Activated T-helper 2 cell treated with anti-CD3 and anti-CD28 coated beads, Interferon-gamma antibody, Interleukin-2, Interleukin-4, amounts not matched to agents 10 μg/mL and 5 μg/mL and 100 μg/mL, durations not matched to agents 14 hours and 24 hours and 36 hours (primary cell): Measurements from ENCODE around the gene VEZT. TPM values are rescaled to one million over a fixed set of nuclear protein-coding genes. Genes with fewer than 3 reads are reported as not detected.

Experiments
- DNase-seq: peaks from one replicate; pipeline ENCODE4 v3.0.0; 2021; ENCODE audit warnings: low spot score
- H3K27ac Mint-ChIP-seq: one replicate; pipeline ENCODE4 v1.8.0; 2021; ENCODE audit warnings: mixed read lengths
- H3K27me3 Mint-ChIP-seq: one replicate; pipeline ENCODE4 v1.8.0; 2021; ENCODE audit warnings: low read depth, mixed read lengths
- H3K36me3 Mint-ChIP-seq: one replicate; pipeline ENCODE4 v1.8.0; 2021; ENCODE audit warnings: low read depth, mixed read lengths
- H3K4me1 Mint-ChIP-seq: one replicate; pipeline ENCODE4 v1.8.0; 2021; ENCODE audit warnings: low read depth, mixed read lengths
- H3K4me3 Mint-ChIP-seq: one replicate; pipeline ENCODE4 v1.8.0; 2021; ENCODE audit warnings: low read depth, mild to moderate bottlenecking, moderate library complexity, mixed read lengths
- H3K9me3 Mint-ChIP-seq: one replicate; pipeline ENCODE4 v1.8.0; 2021; ENCODE audit warnings: mixed read lengths
- intact Hi-C: fragments of 100-400 bp; cut with micrococcal nuclease; formaldehyde crosslinking; loops from one replicate; pipeline ENCODE4 v1.15.1; 2023
- total RNA-seq: library from RNA; stranded (reverse); gene quantifications from 2 replicates; pipeline ENCODE4 v1.2.3, GENCODE V29; 2022

VEZT gene
- total RNA-seq, 1 donor from 2014 or later = 62.6 TPM

DNA sequence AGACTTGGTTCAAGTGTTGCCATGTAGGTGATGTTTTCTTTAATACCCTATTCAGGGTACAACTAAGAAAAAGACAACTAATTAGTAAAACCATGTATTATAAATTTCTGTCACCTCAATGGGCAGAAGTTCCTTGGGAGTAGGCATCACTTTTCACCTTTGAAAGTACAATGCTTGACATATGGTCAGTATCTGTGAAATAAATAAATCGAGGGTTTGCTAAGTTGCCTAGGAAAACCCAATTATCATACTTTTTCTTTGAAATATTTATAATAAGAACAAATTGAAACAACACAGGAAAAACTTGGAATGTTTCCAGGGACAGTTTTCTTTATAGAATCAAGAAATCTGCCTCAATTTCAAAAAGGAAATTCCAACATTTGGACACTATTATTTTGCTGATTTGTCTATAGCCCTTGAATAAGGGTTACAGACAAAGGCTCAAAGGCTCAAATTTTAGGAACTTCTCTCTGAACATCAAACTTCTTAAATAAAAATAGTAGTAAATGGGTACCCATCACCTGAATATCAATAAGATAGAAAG, 14.0 kb upstream of the VEZT start:
- no peak for DNase-seq
- Mint-ChIP-seq H3K4me3 (no peak overlapping the region), H3K27ac (no peak overlapping the region), H3K36me3 (no peaks in the 10 kb centered on the region), H3K9me3 (no peaks in the 10 kb centered on the region), H3K27me3 (no peaks in the 10 kb centered on the region), H3K4me1 (peaks cover 7% of the 10 kb centered on the region)
- intact Hi-C loops = no loop called here

DNA sequence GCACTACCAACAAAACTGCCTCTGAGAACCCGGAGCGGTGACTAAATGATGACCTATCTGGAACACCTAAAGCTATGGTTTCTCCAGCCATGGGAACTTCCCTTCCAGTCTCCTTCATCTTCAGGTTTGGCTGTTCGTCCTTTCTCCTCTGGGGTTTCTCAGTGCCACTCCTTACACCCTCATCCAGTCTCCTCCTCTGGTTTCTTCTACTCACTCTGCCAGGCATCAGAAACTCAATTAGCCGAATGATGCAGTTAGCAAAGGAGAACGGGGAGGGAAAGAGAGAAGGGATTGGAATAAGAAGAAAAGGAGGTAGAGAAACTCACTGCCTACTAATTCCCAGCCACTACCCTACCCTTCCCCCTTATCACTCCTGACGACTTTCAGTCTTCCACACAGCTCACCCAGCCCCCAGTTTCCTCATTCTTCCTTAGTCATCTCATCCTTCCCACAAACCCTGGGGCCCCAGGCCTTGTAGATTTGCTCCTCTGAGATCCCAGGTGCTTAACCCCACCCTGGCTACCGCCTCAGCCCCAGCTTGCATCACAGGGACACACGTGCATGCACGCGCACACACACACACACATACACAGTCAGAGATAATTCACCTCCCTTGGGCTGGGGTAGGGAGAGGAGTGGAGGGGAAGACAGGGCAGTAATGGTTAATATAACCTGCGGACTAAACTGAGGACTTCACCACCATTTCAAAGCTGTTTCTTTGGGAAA, 13.3 kb upstream of the VEZT start:
- no peaks in the 10 kb centered on the region for H3K9me3 Mint-ChIP-seq
- H3K36me3 Mint-ChIP-seq = no peaks in the 10 kb centered on the region
- H3K4me1 Mint-ChIP-seq = peaks cover 7% of the 10 kb centered on the region
- DNase-seq = no peak
- intact Hi-C loops = no loop called here
- no peaks in the 10 kb centered on the region for H3K27me3 Mint-ChIP-seq
- no peak overlapping the region for H3K27ac Mint-ChIP-seq
- H3K4me3 Mint-ChIP-seq = no peak overlapping the region

GRCh38 chr12:95205016-95205624, 12.5 kb upstream of the VEZT start:
- DNase-seq = no peak
- Mint-ChIP-seq H3K4me1 (peaks cover 7% of the 10 kb centered on the region), H3K36me3 (no peaks in the 10 kb centered on the region), H3K9me3 (no peaks in the 10 kb centered on the region), H3K27me3 (no peaks in the 10 kb centered on the region), H3K4me3 (no peak overlapping the region), H3K27ac (no peak overlapping the region)
- intact Hi-C loops = no loop called here

DNA sequence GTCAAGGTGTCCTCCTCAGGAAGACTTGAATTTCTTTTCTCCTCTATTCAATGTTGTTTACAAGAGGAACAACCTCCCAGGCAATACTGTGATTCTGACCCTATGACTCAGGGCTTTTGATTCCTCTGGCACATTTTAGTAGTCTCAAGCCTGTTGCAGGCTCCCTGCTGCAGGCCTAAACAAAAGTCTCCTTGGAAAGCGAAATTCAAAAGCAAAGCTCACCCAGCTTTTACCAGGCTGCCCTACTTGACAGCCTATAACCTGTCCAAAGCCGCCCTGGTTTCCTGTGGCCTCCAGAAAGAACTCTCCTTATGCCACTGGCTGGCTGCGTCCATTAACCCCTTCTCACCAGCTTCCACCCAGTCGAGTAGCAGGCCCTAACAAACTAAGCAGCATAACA, 11.9 kb upstream of the VEZT start:
- Mint-ChIP-seq H3K27me3 (no peaks in the 10 kb centered on the region), H3K9me3 (no peaks in the 10 kb centered on the region), H3K4me1 (peaks cover 7% of the 10 kb centered on the region), H3K27ac (no peak overlapping the region), H3K36me3 (no peaks in the 10 kb centered on the region), H3K4me3 (no peak overlapping the region)
- intact Hi-C loops = no loop called here
- no peak for DNase-seq

DNA sequence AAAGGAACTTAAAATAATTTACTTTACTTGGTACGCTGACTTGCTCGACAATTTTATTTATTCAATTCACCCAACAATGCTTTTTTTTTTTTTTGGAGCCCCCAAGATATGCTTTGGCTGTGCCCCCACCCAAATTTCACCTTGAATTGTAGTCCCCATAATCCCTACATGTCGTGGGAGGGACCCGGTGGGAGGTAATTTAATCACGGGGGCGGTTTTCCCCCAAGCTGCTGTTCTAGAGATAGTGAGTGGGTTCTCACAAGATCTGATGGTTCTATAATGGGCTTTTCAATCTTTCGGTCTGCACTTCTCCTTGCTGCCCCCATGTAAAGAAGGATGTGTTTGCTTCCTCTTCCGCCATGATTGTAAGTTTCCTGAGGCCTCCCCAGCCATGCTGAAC, 10.7 kb upstream of the VEZT start:
- intact Hi-C loops = no loop called here
- Mint-ChIP-seq H3K4me3 (no peak overlapping the region), H3K27ac (no peak overlapping the region), H3K9me3 (no peaks in the 10 kb centered on the region), H3K36me3 (no peaks in the 10 kb centered on the region), H3K4me1 (peaks cover 5% of the 10 kb centered on the region), H3K27me3 (no peaks in the 10 kb centered on the region)
- DNase-seq = no peak

DNA sequence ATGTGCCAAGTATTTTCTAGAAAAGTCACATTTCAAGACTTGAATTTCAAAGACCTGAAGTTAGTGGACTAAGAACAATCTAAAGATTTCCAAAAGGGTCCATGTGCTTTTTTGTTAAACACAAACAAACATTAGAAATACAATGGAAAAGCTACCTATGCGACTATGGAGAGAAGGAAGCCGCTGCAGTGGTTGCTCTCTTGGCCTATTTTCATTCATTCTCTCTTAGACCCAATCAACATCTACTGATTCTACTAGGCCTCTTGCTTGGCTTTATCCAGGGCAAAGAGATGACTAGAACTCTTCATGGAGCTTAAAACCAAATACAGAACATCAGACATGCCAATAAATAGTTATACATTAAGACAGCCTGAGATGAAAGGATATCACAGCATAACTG, 10.2 kb upstream of the VEZT start:
- H3K4me1 Mint-ChIP-seq = peaks cover 5% of the 10 kb centered on the region
- H3K27ac Mint-ChIP-seq = no peak overlapping the region
- H3K9me3 Mint-ChIP-seq = no peaks in the 10 kb centered on the region
- H3K27me3 Mint-ChIP-seq = no peaks in the 10 kb centered on the region
- no peak overlapping the region for H3K4me3 Mint-ChIP-seq
- no peaks in the 10 kb centered on the region for H3K36me3 Mint-ChIP-seq
- intact Hi-C loops = no loop called here
- no peak for DNase-seq

- intact Hi-C loops = no loop called here
- H3K27ac Mint-ChIP-seq = no peak overlapping the region
- no peak overlapping the region for H3K4me3 Mint-ChIP-seq
- H3K4me1 Mint-ChIP-seq = peaks cover 5% of the 10 kb centered on the region
- H3K27me3 Mint-ChIP-seq = no peaks in the 10 kb centered on the region
- no peak for DNase-seq
- H3K9me3 Mint-ChIP-seq = no peaks in the 10 kb centered on the region
- H3K36me3 Mint-ChIP-seq = no peaks in the 10 kb centered on the region
These were observed 8.9 kb upstream of the VEZT start for GRCh38 chr12:95208678-95209077.

- intact Hi-C loops = loop anchor here (10.0 kb wide), 2 partner anchors 1638 to 1778 kb away; partner anchors contain the start of gene SOCS2
- H3K27ac Mint-ChIP-seq = no peak overlapping the region
These were observed 5.0 kb upstream of the VEZT start for GRCh38 chr12:95212586-95212985.

GRCh38 chr12:95213119-95213518, 4.5 kb upstream of the VEZT start:
- H3K4me1 Mint-ChIP-seq = peaks cover 13% of the 10 kb centered on the region

More at GRCh38 chr12:95212586-95212985, 5.0 kb upstream of the VEZT start:
- Mint-ChIP-seq H3K9me3 (no peaks in the 10 kb centered on the region), H3K27me3 (peaks cover 13% of the 10 kb centered on the region), H3K4me1 (peaks cover 13% of the 10 kb centered on the region), H3K4me3 (no peak overlapping the region), H3K36me3 (no peaks in the 10 kb centered on the region)
- no peak for DNase-seq

DNA sequence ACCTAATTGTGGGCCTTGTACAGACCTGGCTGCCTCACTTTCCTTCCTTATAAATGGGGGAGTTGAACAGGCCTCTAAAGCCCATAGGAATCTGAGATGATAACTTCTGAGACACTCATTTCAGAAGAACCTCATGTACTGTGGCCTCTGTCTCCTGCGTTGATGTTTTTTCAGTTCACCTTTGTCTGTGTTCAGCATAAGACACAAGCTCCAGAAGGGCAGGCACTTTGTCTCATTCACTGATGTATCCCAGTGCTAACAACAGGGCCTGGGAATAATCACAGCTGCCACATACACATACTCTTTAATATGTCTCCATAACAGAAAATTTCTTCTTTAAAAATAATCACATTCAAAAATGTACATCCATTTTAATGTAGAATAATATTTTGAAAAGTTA, 3.7 kb upstream of the VEZT start:
- H3K9me3 Mint-ChIP-seq = no peaks in the 10 kb centered on the region
- H3K27ac Mint-ChIP-seq = no peak overlapping the region
- intact Hi-C loops = loop anchor here (10.0 kb wide), 2 partner anchors 1639 to 1779 kb away; partner anchors contain the start of gene SOCS2
- peaks cover 2% of the 10 kb centered on the region for H3K36me3 Mint-ChIP-seq
- no peak overlapping the region for H3K4me3 Mint-ChIP-seq
- H3K4me1 Mint-ChIP-seq = peaks cover 16% of the 10 kb centered on the region
- peaks cover 13% of the 10 kb centered on the region for H3K27me3 Mint-ChIP-seq
- DNase-seq = no peak

More at GRCh38 chr12:95213119-95213518, 4.5 kb upstream of the VEZT start:
- Mint-ChIP-seq H3K4me3 (no peak overlapping the region), H3K36me3 (no peaks in the 10 kb centered on the region), H3K27me3 (peaks cover 13% of the 10 kb centered on the region), H3K9me3 (no peaks in the 10 kb centered on the region), H3K27ac (no peak overlapping the region)
- no peak for DNase-seq
- intact Hi-C loops = loop anchor here (10.0 kb wide), 2 partner anchors 1638 to 1778 kb away; partner anchors contain the start of gene SOCS2

GRCh38 chr12:95214466-95214865, 3.1 kb upstream of the VEZT start:
- Mint-ChIP-seq H3K27me3 (peaks cover 13% of the 10 kb centered on the region), H3K4me1 (peaks cover 18% of the 10 kb centered on the region), H3K27ac (no peak overlapping the region), H3K4me3 (no peak overlapping the region), H3K36me3 (peaks cover 3% of the 10 kb centered on the region), H3K9me3 (no peaks in the 10 kb centered on the region)
- no peak for DNase-seq
- intact Hi-C loops = loop anchor here (10.0 kb wide), 2 partner anchors 1640 to 1780 kb away; partner anchors contain the start of gene SOCS2

DNA sequence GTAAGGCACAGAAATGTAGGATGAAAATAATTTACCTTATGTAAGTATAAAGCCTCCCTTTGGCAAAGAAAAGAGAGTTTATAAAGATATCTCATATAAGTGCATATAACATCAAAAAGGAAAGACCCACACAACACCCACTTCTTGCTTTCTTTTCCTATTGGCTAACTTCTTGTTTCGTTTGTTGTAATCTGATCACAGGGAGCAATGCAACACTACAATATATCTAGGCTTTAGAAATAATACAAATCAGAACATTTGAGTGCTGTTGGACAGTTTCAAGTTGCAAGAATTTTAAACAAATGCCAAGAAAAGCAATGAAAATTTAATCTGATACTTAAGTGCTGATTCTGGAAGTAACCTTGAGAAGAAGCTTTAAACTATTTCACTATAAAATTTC, 1.7 kb upstream of the VEZT start:
- DNase-seq = no peak

More for the DNA sequence above, 1.7 kb upstream of the VEZT start:
- H3K4me3 Mint-ChIP-seq = peak overlapping the region; percentile 98
- H3K27me3 Mint-ChIP-seq = peaks cover 13% of the 10 kb centered on the region
- H3K4me1 Mint-ChIP-seq = peaks cover 26% of the 10 kb centered on the region
- intact Hi-C loops = loop anchor here (2.0 to 10.0 kb wide), 4 partner anchors 213 to 1781 kb away; partner anchors contain the start of genes NDUFA12, SOCS2 and USP44
- H3K27ac Mint-ChIP-seq = no peak overlapping the region
- H3K36me3 Mint-ChIP-seq = peaks cover 12% of the 10 kb centered on the region
- H3K9me3 Mint-ChIP-seq = no peaks in the 10 kb centered on the region
